ENCODE data around the gene DEFB124. TPM values are rescaled to one million over a fixed set of nuclear protein-coding genes. Genes with fewer than 3 reads are reported as not detected.
"Not testable (repeated sequence)": the region's sequence is repeated elsewhere in the genome, so short reads cannot be mapped to it uniquely, and the experiment has no call there.

DEFB124 gene
- polyA plus RNA-seq, 1 donor (not counting 4 experiments of a cell fraction or from before 2014, with no cell fraction given), result not detected

DNA sequence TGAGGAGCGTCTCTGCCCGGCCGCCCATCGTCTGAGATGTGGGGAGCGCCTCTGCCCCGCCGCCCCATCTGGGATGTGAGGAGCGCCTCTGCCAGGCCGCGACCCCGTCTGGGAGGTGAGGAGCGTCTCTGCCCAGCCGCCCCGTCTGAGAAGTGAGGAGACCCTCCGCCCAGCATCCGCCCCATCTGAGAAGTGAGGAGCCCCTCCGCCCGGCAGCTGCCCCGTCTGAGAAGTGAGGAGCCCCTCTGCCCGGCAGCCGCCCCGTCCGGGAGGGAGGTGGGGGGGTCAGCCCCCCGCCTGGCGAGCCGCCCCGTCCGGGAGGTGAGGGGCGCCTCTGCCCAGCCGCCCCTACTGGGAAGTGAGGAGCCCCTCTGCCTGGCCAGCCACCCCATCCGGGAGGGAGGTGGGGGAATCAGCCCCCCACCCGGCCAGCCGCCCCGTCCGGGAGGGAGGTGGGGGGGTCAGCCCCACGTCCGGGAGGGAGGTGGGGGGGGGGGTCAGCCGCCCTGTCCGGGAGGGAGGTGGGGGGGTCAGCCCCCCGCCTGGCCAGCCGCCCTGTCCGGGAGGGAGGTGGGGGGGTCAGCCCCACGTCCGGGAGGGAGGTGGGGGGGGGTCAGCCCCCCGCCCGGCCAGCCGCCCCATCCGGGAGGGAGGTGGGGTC, 47.9 kb downstream of the DEFB124 start:
- H3K9me3 ChIP-seq (ENCODE audit: control insufficient read depth, low read depth, low read length); H2AFZ ChIP-seq (ENCODE audit: control insufficient read depth, low read length); H3K27ac ChIP-seq (ENCODE audit: control insufficient read depth, insufficient read depth, low read length); H3K9me1 ChIP-seq (ENCODE audit: control insufficient read depth, extremely low read depth, insufficient read depth, low read length); H3K4me1 ChIP-seq (ENCODE audit: control insufficient read depth, extremely low read depth, insufficient read depth, low read length); H3K4me2 ChIP-seq (ENCODE audit: control insufficient read depth, extremely low read depth, insufficient read depth, low read depth, low read length); FAIRE-seq; DNase-seq (ENCODE audit: low read depth, low spot score); H3K36me3 ChIP-seq (ENCODE audit: control insufficient read depth in 2 of 2, extremely low read depth in 1 of 2, insufficient read depth in 2 of 2, low read length in 2 of 2); H3K27me3 ChIP-seq (ENCODE audit: control insufficient read depth, extremely low read depth, insufficient read depth, low read length); H3K79me2 ChIP-seq (ENCODE audit: control insufficient read depth, insufficient read depth, low read length); dilution Hi-C loops (cut with MboI; ENCODE audit: extremely low pct_ligation_motif_present, low sequenced_read_pairs); H3K9ac ChIP-seq (ENCODE audit: control insufficient read depth, extremely low read depth, insufficient read depth, low read length); H3K4me3 ChIP-seq (ENCODE audit: control insufficient read depth in 2 of 3, extremely low read depth in 1 of 3, insufficient read depth in 2 of 3, low read depth in 1 of 3, low read length in 3 of 3); H4K20me1 ChIP-seq (ENCODE audit: control insufficient read depth, extremely low read depth, insufficient read depth, low read length): not testable (repeated sequence)

DNA sequence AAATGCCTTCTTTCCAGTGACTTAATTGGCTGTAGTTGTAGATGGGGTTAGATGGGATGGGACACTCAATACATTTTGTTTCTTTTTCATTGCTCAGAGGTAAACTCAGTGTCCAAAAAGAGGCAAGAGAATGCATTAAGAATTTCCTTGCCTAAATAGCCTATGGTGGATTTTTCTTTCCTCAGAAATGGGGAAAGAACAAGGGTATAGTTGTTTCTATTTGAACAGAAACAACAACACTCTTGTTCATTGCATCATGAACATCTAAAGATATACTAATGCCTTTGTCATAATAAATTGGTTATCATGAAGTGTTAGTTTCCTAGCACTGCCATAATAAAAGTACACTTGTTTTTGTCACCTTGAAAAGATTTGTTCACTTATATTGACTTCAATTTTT, 49.1 kb downstream of the DEFB124 start:
- Histone ChIP-seq H3K27ac (ENCODE audit: control insufficient read depth, insufficient read depth, low read length) (no peak overlapping the region), H3K9me3 (ENCODE audit: control insufficient read depth, low read depth, low read length) (no peaks in the 10 kb centered on the region), H2AFZ (ENCODE audit: control insufficient read depth, low read length) (no peak overlapping the region), H3K9me1 (ENCODE audit: control insufficient read depth, extremely low read depth, insufficient read depth, low read length) (no peaks in the 10 kb centered on the region), H4K20me1 (ENCODE audit: control insufficient read depth, extremely low read depth, insufficient read depth, low read length) (no peaks in the 10 kb centered on the region), H3K27me3 (ENCODE audit: control insufficient read depth, extremely low read depth, insufficient read depth, low read length) (no peaks in the 10 kb centered on the region), H3K4me3 (ENCODE audit: control insufficient read depth in 2 of 3, extremely low read depth in 1 of 3, insufficient read depth in 2 of 3, low read depth in 1 of 3, low read length in 3 of 3) (no peak overlapping the region), H3K4me1 (ENCODE audit: control insufficient read depth, extremely low read depth, insufficient read depth, low read length) (no peaks in the 10 kb centered on the region), H3K79me2 (ENCODE audit: control insufficient read depth, insufficient read depth, low read length) (no peaks in the 10 kb centered on the region), H3K9ac (ENCODE audit: control insufficient read depth, extremely low read depth, insufficient read depth, low read length) (no peak overlapping the region), H3K4me2 (ENCODE audit: control insufficient read depth, extremely low read depth, insufficient read depth, low read depth, low read length) (no peak overlapping the region), H3K36me3 (ENCODE audit: control insufficient read depth in 2 of 2, extremely low read depth in 1 of 2, insufficient read depth in 2 of 2, low read length in 2 of 2) (no peaks in the 10 kb centered on the region)
- FAIRE-seq (no peak), DNase-seq (ENCODE audit: low read depth, low spot score) (no peak)
- dilution Hi-C loops (cut with MboI; ENCODE audit: extremely low pct_ligation_motif_present, low sequenced_read_pairs), result no loop called here
- TF ChIP-seq EZH2 (IDR thresholded peaks at IDR 0.05; ENCODE audit: low read length), result no peak
- TF ChIP-seq, protein P1, sequence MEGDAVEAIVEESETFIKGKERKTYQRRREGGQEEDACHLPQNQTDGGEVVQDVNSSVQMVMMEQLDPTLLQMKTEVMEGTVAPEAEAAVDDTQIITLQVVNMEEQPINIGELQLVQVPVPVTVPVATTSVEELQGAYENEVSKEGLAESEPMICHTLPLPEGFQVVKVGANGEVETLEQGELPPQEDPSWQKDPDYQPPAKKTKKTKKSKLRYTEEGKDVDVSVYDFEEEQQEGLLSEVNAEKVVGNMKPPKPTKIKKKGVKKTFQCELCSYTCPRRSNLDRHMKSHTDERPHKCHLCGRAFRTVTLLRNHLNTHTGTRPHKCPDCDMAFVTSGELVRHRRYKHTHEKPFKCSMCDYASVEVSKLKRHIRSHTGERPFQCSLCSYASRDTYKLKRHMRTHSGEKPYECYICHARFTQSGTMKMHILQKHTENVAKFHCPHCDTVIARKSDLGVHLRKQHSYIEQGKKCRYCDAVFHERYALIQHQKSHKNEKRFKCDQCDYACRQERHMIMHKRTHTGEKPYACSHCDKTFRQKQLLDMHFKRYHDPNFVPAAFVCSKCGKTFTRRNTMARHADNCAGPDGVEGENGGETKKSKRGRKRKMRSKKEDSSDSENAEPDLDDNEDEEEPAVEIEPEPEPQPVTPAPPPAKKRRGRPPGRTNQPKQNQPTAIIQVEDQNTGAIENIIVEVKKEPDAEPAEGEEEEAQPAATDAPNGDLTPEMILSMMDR (optimal IDR thresholded peaks at IDR 0.05 in 1 of 3, IDR thresholded peaks at IDR 0.05 in 1 of 3, conservative IDR thresholded peaks at IDR 0.05 in 1 of 3; ENCODE audit: extremely low read depth in 1 of 3, insufficient read depth in 2 of 3, low read length in 3 of 3), result no peak

DNA sequence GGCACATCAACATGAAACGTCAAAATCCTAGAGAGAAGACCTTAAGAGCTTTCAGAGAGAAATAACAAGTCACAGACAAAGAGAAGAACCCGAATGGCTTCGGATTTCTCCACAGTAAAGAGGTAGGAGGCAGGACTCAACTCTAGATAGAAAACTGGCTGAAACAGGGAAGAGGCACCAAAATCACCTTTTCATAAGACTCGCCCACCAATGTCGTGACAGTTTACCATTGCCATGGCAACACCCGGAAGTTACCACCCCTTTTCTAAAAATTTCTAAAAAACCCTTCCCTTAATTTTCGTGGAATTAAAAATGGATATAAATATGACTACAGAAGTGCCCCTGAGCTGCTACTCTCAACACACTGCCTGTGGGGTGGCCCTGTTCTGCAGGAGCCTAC, 56.6 kb downstream of the DEFB124 start:
- no peak overlapping the region for H3K9ac ChIP-seq (ENCODE audit: control insufficient read depth, extremely low read depth, insufficient read depth, low read length)
- FAIRE-seq (no peak), DNase-seq (ENCODE audit: low read depth, low spot score) (no peak)
- H3K36me3 ChIP-seq (ENCODE audit: control insufficient read depth in 2 of 2, extremely low read depth in 1 of 2, insufficient read depth in 2 of 2, low read length in 2 of 2), result no peaks in the 10 kb centered on the region
- no peaks in the 10 kb centered on the region for H4K20me1 ChIP-seq (ENCODE audit: control insufficient read depth, extremely low read depth, insufficient read depth, low read length)
- H2AFZ ChIP-seq (ENCODE audit: control insufficient read depth, low read length), result no peak overlapping the region
- H3K4me2 ChIP-seq (ENCODE audit: control insufficient read depth, extremely low read depth, insufficient read depth, low read depth, low read length), result no peak overlapping the region
- no peak for TF ChIP-seq EZH2 (IDR thresholded peaks at IDR 0.05; ENCODE audit: low read length)
- TF ChIP-seq, protein P1 (optimal IDR thresholded peaks at IDR 0.05 in 1 of 3, IDR thresholded peaks at IDR 0.05 in 1 of 3, conservative IDR thresholded peaks at IDR 0.05 in 1 of 3; ENCODE audit: extremely low read depth in 1 of 3, insufficient read depth in 2 of 3, low read length in 3 of 3), result no peak
- no peaks in the 10 kb centered on the region for H3K27me3 ChIP-seq (ENCODE audit: control insufficient read depth, extremely low read depth, insufficient read depth, low read length)
- no peaks in the 10 kb centered on the region for H3K9me3 ChIP-seq (ENCODE audit: control insufficient read depth, low read depth, low read length)
- no peak overlapping the region for H3K4me3 ChIP-seq (ENCODE audit: control insufficient read depth in 2 of 3, extremely low read depth in 1 of 3, insufficient read depth in 2 of 3, low read depth in 1 of 3, low read length in 3 of 3)
- H3K79me2 ChIP-seq (ENCODE audit: control insufficient read depth, insufficient read depth, low read length), result no peaks in the 10 kb centered on the region
- dilution Hi-C loops (cut with MboI; ENCODE audit: extremely low pct_ligation_motif_present, low sequenced_read_pairs), result no loop called here
- no peaks in the 10 kb centered on the region for H3K9me1 ChIP-seq (ENCODE audit: control insufficient read depth, extremely low read depth, insufficient read depth, low read length)
- H3K27ac ChIP-seq (ENCODE audit: control insufficient read depth, insufficient read depth, low read length), result no peak overlapping the region
- no peaks in the 10 kb centered on the region for H3K4me1 ChIP-seq (ENCODE audit: control insufficient read depth, extremely low read depth, insufficient read depth, low read length)
